ENCODE data around the gene EFHD1.
A peak's percentile ranks its signal among the peaks of the same experiment; 100 is the strongest.

The EFHD1 gene

GRCh38 chr2:232633413-232634205 is at the start of gene EFHD1:
Gene EFHD1, plus strand, starts transcription at chr2:232633604. Its CDS starts 101 bp downstream, at chr2:232633705.
- H3K27me3 Mint-ChIP-seq: peaks cover 34 to 71% of the 10 kb centered on the region in 2 donors
- no peaks in the 10 kb centered on the region for H3K36me3 Mint-ChIP-seq
- H3K4me1 Mint-ChIP-seq: peaks cover 3 to 6% of the 10 kb centered on the region in 2 donors
- peak within 1 kb of the TSS; percentile 68 to 75 for H3K4me3 Mint-ChIP-seq
- no peak within 1 kb of the TSS for H3K27ac Mint-ChIP-seq
- ATAC-seq (replicated peaks) (peak; percentile 87 to 92), DNase-seq (peak; percentile 17)
- no peaks in the 10 kb centered on the region for H3K9me3 Mint-ChIP-seq

DNA sequence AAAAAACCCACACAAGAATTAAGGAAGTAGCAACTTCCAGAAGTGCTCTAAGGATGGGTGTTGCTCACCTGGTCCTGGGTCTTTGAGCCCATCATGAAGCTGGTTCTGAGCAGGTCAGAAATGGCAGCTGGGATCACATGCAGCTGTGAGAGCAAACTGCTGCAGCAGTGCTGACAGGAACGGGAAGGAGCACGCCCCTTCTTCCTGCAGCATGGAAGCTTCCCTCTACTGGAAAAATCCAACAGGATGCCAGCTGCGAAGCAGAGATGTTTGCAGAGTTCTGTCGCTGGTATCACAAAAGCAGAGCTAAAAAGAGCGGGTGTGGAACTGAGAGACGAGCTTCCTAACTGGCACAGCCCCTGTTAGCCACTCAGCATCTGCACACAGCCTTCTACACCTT is 49.2 kb upstream of the EFHD1 start:
- ATAC-seq (replicated peaks) (no peak), DNase-seq (no peak)
- Mint-ChIP-seq H3K9me3 (no peaks in the 10 kb centered on the region), H3K4me1 (peaks cover 0 to 2% of the 10 kb centered on the region in 2 donors), H3K4me3 (no peak overlapping the region), H3K27me3 (no peaks in the 10 kb centered on the region), H3K36me3 (peaks cover 46 to 54% of the 10 kb centered on the region in 2 donors), H3K27ac (no peak overlapping the region)

DNA sequence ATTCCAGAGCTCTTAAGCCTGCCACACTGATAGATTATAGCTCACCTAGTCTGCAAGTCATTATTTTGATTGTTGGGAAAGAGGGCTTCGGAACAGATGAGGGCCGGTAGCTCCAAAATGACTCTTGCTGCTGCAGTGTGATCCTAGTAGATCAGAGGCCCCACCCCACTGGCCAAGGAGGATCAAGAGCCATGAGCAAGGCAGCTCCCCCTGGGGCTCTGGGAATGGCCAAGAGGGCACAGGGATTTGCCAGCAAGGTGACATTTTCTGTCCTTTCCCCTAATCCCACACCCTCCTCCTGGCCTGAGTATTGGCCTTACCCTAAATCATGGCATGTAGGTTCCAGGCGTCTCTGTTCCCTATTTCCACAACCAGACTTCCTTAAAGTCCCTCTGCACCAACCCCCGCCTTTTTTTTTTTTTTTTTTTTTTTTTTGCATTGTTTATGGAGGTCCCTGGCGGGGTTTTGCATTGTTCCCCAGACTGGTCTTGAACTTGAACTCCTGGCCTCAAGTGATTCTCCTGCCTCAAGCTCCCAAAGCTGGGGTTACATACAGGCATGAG is 46.4 kb upstream of the EFHD1 start:
- Mint-ChIP-seq H3K27me3 (no peaks in the 10 kb centered on the region), H3K36me3 (peaks cover 32 to 42% of the 10 kb centered on the region in 2 donors), H3K27ac (no peak overlapping the region), H3K4me3 (no peak overlapping the region), H3K4me1 (no peaks in the 10 kb centered on the region), H3K9me3 (no peaks in the 10 kb centered on the region)
- no peak for DNase-seq
- ATAC-seq (replicated peaks): no peak

GRCh38 chr2:232587512-232587911 is 45.9 kb upstream of the EFHD1 start:
- no peak overlapping the region for H3K4me3 Mint-ChIP-seq
- no peaks in the 10 kb centered on the region for H3K9me3 Mint-ChIP-seq
- peaks cover 28 to 37% of the 10 kb centered on the region in 2 donors for H3K36me3 Mint-ChIP-seq
- no peak overlapping the region for H3K27ac Mint-ChIP-seq
- no peak for DNase-seq
- no peak for ATAC-seq (replicated peaks)
- H3K27me3 Mint-ChIP-seq: no peaks in the 10 kb centered on the region
- no peaks in the 10 kb centered on the region for H3K4me1 Mint-ChIP-seq

GRCh38 chr2:232588031-232588430 is 45.4 kb upstream of the EFHD1 start:
- ATAC-seq (replicated peaks): no peak
- no peak overlapping the region for H3K4me3 Mint-ChIP-seq
- H3K36me3 Mint-ChIP-seq: peaks cover 22 to 31% of the 10 kb centered on the region in 2 donors
- no peak overlapping the region for H3K27ac Mint-ChIP-seq
- no peaks in the 10 kb centered on the region for H3K27me3 Mint-ChIP-seq
- peaks cover 0 to 3% of the 10 kb centered on the region in 2 donors for H3K4me1 Mint-ChIP-seq
- DNase-seq: no peak
- H3K9me3 Mint-ChIP-seq: no peaks in the 10 kb centered on the region

- DNase-seq: no peak
- no peak for ATAC-seq (replicated peaks)
- H3K4me1 Mint-ChIP-seq: peaks cover 0 to 4% of the 10 kb centered on the region in 2 donors
- H3K4me3 Mint-ChIP-seq: no peak overlapping the region
- no peaks in the 10 kb centered on the region for H3K9me3 Mint-ChIP-seq
- H3K36me3 Mint-ChIP-seq: peaks cover 16 to 24% of the 10 kb centered on the region in 2 donors
- no peak overlapping the region for H3K27ac Mint-ChIP-seq
- H3K27me3 Mint-ChIP-seq: no peaks in the 10 kb centered on the region
Observed at GRCh38 chr2:232588680-232589585, 44.5 kb upstream of the EFHD1 start.

- peaks cover 0 to 4% of the 10 kb centered on the region in 2 donors for H3K4me1 Mint-ChIP-seq
- no peak for DNase-seq
- no peak overlapping the region for H3K27ac Mint-ChIP-seq
- peaks cover 9 to 14% of the 10 kb centered on the region in 2 donors for H3K36me3 Mint-ChIP-seq
- no peak overlapping the region for H3K4me3 Mint-ChIP-seq
- no peaks in the 10 kb centered on the region for H3K9me3 Mint-ChIP-seq
- ATAC-seq (replicated peaks): no peak
- H3K27me3 Mint-ChIP-seq: no peaks in the 10 kb centered on the region
Observed at GRCh38 chr2:232592772-232593395, 40.5 kb upstream of the EFHD1 start.

DNA sequence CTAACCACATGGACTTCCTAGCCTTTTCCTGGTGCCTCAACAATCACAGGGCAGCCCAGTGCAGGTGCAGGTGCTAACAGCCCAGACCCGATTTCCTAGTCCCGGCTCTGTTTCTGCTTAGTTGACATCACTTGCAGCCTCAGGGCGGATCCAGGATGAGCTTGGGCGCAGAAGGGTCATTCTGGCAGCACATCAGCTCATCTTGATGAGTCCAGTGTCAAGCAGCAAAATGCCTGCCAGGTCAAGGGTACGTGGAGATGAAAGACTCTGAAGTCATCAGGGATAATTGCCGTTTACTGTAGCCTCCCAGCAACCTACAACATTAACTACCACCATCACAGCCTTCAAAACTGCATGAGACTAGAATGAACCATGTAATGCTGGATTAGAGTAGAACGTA is 39.4 kb upstream of the EFHD1 start:
- Mint-ChIP-seq H3K27me3 (no peaks in the 10 kb centered on the region), H3K27ac (no peak overlapping the region), H3K4me1 (peaks cover 0 to 4% of the 10 kb centered on the region in 2 donors), H3K36me3 (peaks cover 6 to 7% of the 10 kb centered on the region in 2 donors), H3K4me3 (no peak overlapping the region), H3K9me3 (no peaks in the 10 kb centered on the region)
- DNase-seq (no peak), ATAC-seq (replicated peaks) (no peak)

DNA sequence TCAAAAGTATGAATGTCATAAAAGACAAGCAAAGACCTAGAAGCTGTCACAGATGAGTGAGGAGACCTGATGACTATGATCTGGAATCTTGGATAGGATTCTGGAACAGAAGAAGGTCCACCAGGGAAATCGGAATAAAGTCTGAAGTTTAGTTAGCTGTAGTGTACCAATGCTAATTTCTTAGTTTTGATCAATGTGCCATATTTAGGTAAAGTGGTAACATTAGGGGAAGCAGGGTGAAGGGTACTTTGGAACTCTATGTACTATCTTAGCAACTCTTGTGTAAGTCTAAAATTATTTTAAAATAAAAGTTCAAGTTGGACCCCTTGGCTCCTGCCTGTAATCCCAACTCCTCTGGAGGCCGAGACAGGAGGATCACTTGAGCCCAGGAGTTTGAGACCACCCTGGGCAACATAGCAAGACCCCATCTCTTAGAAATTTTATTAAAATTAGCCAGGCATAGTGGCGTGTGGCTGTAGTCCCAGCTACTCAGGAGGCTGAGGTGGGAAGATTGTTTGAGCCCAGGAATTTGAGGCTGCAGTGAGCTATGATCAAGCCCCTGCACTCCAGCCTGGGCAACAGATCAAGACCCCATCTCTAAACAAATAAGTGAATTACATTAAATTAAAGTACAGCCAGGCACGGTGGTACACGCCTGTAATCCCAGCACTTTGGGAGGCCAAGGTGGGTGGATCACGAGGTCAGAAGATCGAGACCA is 35.9 kb upstream of the EFHD1 start:
- DNase-seq (no peak), ATAC-seq (replicated peaks) (no peak)
- Mint-ChIP-seq H3K4me3 (no peak overlapping the region), H3K27me3 (no peaks in the 10 kb centered on the region), H3K27ac (no peak overlapping the region), H3K36me3 (peaks cover 4% of the 10 kb centered on the region in 2 donors), H3K9me3 (no peaks in the 10 kb centered on the region), H3K4me1 (peaks cover 0 to 4% of the 10 kb centered on the region in 2 donors)

DNA sequence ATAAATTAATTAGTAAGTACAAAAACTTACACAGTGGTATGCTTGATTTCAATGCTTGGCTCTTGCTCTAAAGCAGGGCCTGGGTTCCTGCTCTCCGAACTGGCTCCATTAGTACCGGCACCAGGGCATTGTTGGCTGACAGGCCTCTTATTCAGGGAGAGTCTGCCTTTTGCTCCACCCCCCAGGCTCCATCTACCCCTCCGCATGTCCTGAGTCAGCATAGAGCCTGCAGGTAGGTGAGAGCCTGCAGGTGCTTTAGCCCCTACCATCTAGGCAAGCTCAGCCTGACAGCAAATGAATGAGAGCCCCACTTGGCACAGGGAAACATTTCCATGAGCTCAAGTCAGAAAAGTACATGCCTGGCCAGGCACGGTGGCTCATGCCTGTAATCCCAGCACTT is 35.1 kb upstream of the EFHD1 start:
- H3K36me3 Mint-ChIP-seq: peaks cover 4% of the 10 kb centered on the region in 2 donors
- H3K27me3 Mint-ChIP-seq: no peaks in the 10 kb centered on the region
- ATAC-seq (replicated peaks) (no peak), DNase-seq (no peak)
- no peaks in the 10 kb centered on the region for H3K9me3 Mint-ChIP-seq
- H3K4me1 Mint-ChIP-seq: no peaks in the 10 kb centered on the region
- H3K4me3 Mint-ChIP-seq: no peak overlapping the region
- no peak overlapping the region for H3K27ac Mint-ChIP-seq

GRCh38 chr2:232600053-232600773 is 33.2 kb upstream of the EFHD1 start:
- ATAC-seq (replicated peaks) (no peak), DNase-seq (no peak)
- no peak overlapping the region for H3K27ac Mint-ChIP-seq
- no peaks in the 10 kb centered on the region for H3K9me3 Mint-ChIP-seq
- H3K4me3 Mint-ChIP-seq: no peak overlapping the region
- no peaks in the 10 kb centered on the region for H3K4me1 Mint-ChIP-seq
- H3K36me3 Mint-ChIP-seq: peaks cover 4% of the 10 kb centered on the region in 2 donors
- peaks cover 6 to 9% of the 10 kb centered on the region in 2 donors for H3K27me3 Mint-ChIP-seq

DNA sequence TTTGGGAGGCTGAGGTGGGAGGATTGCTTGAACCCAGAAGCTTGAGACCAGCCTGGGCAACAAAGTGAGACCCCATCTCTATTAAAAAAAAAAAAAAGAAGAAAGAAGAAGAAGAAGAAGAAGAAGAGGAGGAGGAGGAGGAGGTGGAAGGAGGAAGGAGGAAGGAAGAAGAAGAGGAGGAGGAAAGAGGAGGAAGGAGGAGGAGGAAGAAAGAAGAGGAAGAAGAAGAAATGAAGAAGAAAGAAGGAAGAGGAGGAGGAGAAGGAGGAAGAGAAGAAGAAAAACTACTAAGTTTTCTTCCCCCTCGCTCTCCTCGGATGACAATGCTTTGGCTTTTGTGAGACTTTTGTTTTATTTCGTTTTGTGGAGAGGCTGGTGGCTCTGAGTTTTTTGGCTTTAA is 30.1 kb upstream of the EFHD1 start:
- no peak for ATAC-seq (replicated peaks)

GRCh38 chr2:232604535-232604934 is 28.9 kb upstream of the EFHD1 start:
- ATAC-seq (replicated peaks) (no peak), DNase-seq (no peak)
- Mint-ChIP-seq H3K4me1 (peaks cover 0 to 12% of the 10 kb centered on the region in 2 donors), H3K9me3 (no peaks in the 10 kb centered on the region), H3K27me3 (peaks cover 6 to 9% of the 10 kb centered on the region in 2 donors), H3K27ac (no peak overlapping the region), H3K36me3 (no peaks in the 10 kb centered on the region), H3K4me3 (no peak overlapping the region)

More for the DNA sequence above, 30.1 kb upstream of the EFHD1 start:
- H3K36me3 Mint-ChIP-seq: peaks cover 0 to 2% of the 10 kb centered on the region in 2 donors
- no peak for DNase-seq
- peaks cover 0 to 12% of the 10 kb centered on the region in 2 donors for H3K4me1 Mint-ChIP-seq
- H3K27me3 Mint-ChIP-seq: peaks cover 6 to 9% of the 10 kb centered on the region in 2 donors
- no peak overlapping the region for H3K27ac Mint-ChIP-seq
- no peak overlapping the region for H3K4me3 Mint-ChIP-seq
- H3K9me3 Mint-ChIP-seq: no peaks in the 10 kb centered on the region

All from stimulated activated naive B cell treated with anti-CD40 and anti-IgM and Interleukin-4, amounts not matched to agents 10 μg/mL and 1 μg/mL and 100 μg/mL, for 72 hours (primary cell).